PC-3 (cell line): Measurements from ENCODE around the gene GSG1L.

Experiments used
- CTCF ChIP-seq: fragments of 300-600 bp; sonication (generic); conservative IDR thresholded peaks from 2 replicates; pipeline ENCODE4 v1.5.1; 2017; ENCODE audit warnings: antibody characterized with exemption, low read depth, mild to moderate bottlenecking, low read length
- EZH2phosphoT487 ChIP-seq: fragments of 300-600 bp; sonication (generic); IDR thresholded peaks from 2 replicates; pipeline ENCODE4 v1.6.1; 2018; ENCODE audit warnings: mild to moderate bottlenecking, antibody characterized with exemption, low read length, borderline replicate concordance

- TF ChIP-seq CTCF (no peak), EZH2phosphoT487 (no peak)
Observed at GRCh38 chr16:27841911-27842310, 221.6 kb downstream of the GSG1L start.
